H1 (cell line): Measurements from ENCODE around the gene ADGRB2. TPM values are rescaled to one million over a fixed set of nuclear protein-coding genes. Genes with fewer than 3 reads are reported as not detected.

Source experiments
- TBP ChIP-seq: IDR thresholded peaks from 2 replicates; pipeline ENCODE4 v1.6.1; 2011; ENCODE audit warnings: low read depth, low read length, improper control_type of control experiment
- polyA plus RNA-seq, 7 experiments: library from polyadenylated mRNA; depleted of rRNA in 3 of 7; stranded (reverse) in 5 of 7; unstranded in 2 of 7; fragments of >200 nt in 5 of 7; fragments of 200-250 nt in 2 of 7; gene quantifications; 1 replicate in 5 of 7; 2 replicates in 1 of 7; 4 replicates in 1 of 7; pipeline versions ENCODE4 v1.2.1 to v1.2.3, GENCODE V29; 2011 to 2013; ENCODE audit warnings: missing spikeins in 2 of 7, mixed read lengths in 2 of 7
- total RNA-seq: library from RNA; stranded (reverse); fragmentation: NEBNext Ultra II Directional; extraction: Animal tissue kit (Norgen Biotek cat#: 25700); gene quantifications from 2 replicates; pipeline ENCODE4 v1.2.1, GENCODE V29; 2021
- TF ChIP-seq, protein P1 (sequence below): IDR thresholded peaks from 2 replicates; pipeline ENCODE4 v1.6.1; 2011; ENCODE audit warnings: low read depth, mild to moderate bottlenecking, low read length; ENCODE audit not compliant: insufficient read depth

ADGRB2 gene
- total and polyA plus RNA-seq, 2 of the 8 experiments (the other 6 are each of a cell fraction or from before 2014, with no cell fraction given), result 15.6 to 26.2 TPM

DNA sequence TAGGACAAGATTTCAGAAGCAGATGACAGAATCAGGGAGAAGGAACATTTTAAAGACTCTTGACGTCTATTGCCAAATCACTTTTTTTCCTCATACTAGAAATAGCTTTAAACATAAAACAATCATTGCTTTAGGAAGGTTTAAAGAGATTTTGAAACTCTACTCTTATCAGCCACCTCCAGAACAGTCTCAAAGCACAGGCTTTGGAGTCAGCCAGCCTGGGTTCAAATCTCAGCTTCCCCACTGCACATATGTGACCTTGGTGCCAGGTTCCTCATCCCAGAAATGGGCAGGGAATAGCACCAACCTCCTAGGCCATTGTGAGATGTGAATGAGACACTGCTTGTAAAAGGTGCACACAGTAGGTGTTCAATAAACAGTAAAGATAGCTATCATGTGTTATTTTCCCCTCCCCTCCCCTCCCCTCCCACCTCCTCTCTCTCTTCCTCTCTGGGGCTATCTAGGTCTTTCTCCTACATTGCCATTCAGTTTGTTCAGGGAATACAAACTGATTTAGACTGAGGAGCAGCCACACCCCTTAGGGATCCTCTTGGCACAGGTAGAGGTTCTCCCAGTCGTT, 31.0 kb upstream of the ADGRB2 start (continued):
- TF ChIP-seq, protein P1, sequence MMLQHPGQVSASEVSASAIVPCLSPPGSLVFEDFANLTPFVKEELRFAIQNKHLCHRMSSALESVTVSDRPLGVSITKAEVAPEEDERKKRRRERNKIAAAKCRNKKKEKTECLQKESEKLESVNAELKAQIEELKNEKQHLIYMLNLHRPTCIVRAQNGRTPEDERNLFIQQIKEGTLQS, result no peak
- TF ChIP-seq TBP, result no peak
